Peyer's patch (tissue), 4 donors: ENCODE results near the gene SH3TC1. TPM values are rescaled to one million over a fixed set of nuclear protein-coding genes. Genes with fewer than 3 reads are reported as not detected.

Source experiments
- DNase-seq, 3 donors: peaks; one replicate each; pipeline ENCODE4 v3.0.0-alpha.2; 2017 to 2019
- H3K27ac ChIP-seq, 4 donors: fragments of 200-600 bp; sonication (generic); one replicate each; pipeline ENCODE4 v1.5.1; 2016 to 2019
- H3K27me3 ChIP-seq, 2 donors: fragments of 200-600 bp; sonication (generic); one replicate each; pipeline ENCODE4 v1.5.1; 2019
- H3K36me3 ChIP-seq, 3 donors: fragments of 200-600 bp; sonication (generic); one replicate each; pipeline ENCODE4 v1.5.1; 2016 to 2019
- H3K4me1 ChIP-seq, 4 donors: fragments of 200-600 bp; sonication (generic); one replicate each; pipeline ENCODE4 v1.5.1; 2016 to 2019
- H3K4me3 ChIP-seq, 4 donors: fragments of 200-600 bp; sonication (generic); 1 replicate in 3 of 4; 2 replicates in 1 of 4; pipeline ENCODE4 v1.5.1; 2016 to 2019; ENCODE audit warnings: mild to moderate bottlenecking in 1 of 4
- H3K9me3 ChIP-seq, 4 donors: fragments of 200-600 bp; sonication (generic); one replicate each; pipeline ENCODE4 v1.5.1; 2016 to 2019; ENCODE audit warnings: mild to moderate bottlenecking in 1 of 4
- CTCF ChIP-seq, 6 experiments: fragments of 450-650 bp in 4 of 6; fragments of 200-600 bp in 2 of 6; sonication (generic) in 1 of 6; IDR thresholded peaks; one replicate each; pipeline ENCODE4 v1.5.1; 2017 to 2019; ENCODE audit warnings: antibody characterized with exemption in 6 of 6, mild to moderate bottlenecking in 3 of 6, moderate library complexity in 1 of 6
- POLR2A ChIP-seq, 2 donors: fragments of 450-650 bp; IDR thresholded peaks; one replicate each; pipeline ENCODE4 v1.5.1; 2017; ENCODE audit warnings: antibody characterized with exemption in 2 of 2, mild to moderate bottlenecking in 2 of 2, moderate library complexity in 2 of 2
- total RNA-seq, 4 donors: library from RNA; depleted of rRNA; stranded (reverse); fragments of >200 nt; gene quantifications; one replicate each; pipeline ENCODE4 v1.1.0, GENCODE V29; 2016

Gene SH3TC1
- total RNA-seq, 4 donors from 2014 or later: 4.2 to 88.3 (median 11.8) TPM

- TF ChIP-seq CTCF (IDR thresholded peaks at IDR 0.05) (no peak), POLR2A (IDR thresholded peaks at IDR 0.05) (no peak)
- no peaks in the 10 kb centered on the region for H3K4me1 ChIP-seq
Measured at GRCh38 chr4:8258552-8259212, 59.6 kb downstream of the SH3TC1 start.

GRCh38 chr4:8259743-8260430 lies 60.8 kb downstream of the SH3TC1 start:
- peak overlapping the region in 1 of 4 donors; percentile 56 for H3K27ac ChIP-seq
- no peak overlapping the region for H3K4me3 ChIP-seq
- no peaks in the 10 kb centered on the region for H3K9me3 ChIP-seq
- DNase-seq: no peak
- no peaks in the 10 kb centered on the region for H3K27me3 ChIP-seq
- H3K36me3 ChIP-seq: no peaks in the 10 kb centered on the region
- H3K4me1 ChIP-seq: no peaks in the 10 kb centered on the region
- TF ChIP-seq POLR2A (IDR thresholded peaks at IDR 0.05) (no peak), CTCF (IDR thresholded peaks at IDR 0.05) (no peak)

More at GRCh38 chr4:8258552-8259212, 59.6 kb downstream of the SH3TC1 start:
- Histone ChIP-seq H3K36me3 (no peaks in the 10 kb centered on the region), H3K9me3 (no peaks in the 10 kb centered on the region), H3K27ac (no peak overlapping the region), H3K27me3 (no peaks in the 10 kb centered on the region), H3K4me3 (no peak overlapping the region)
- no peak for DNase-seq

- Histone ChIP-seq H3K9me3 (no peaks in the 10 kb centered on the region), H3K36me3 (no peaks in the 10 kb centered on the region), H3K27me3 (no peaks in the 10 kb centered on the region), H3K27ac (peak overlapping the region in 2 of 4 donors; percentile 35 to 56), H3K4me1 (no peaks in the 10 kb centered on the region), H3K4me3 (no peak overlapping the region)
- DNase-seq: peak in 1 of 3 donors; percentile 61
- TF ChIP-seq POLR2A (IDR thresholded peaks at IDR 0.05) (no peak), CTCF (IDR thresholded peaks at IDR 0.05) (no peak)
Measured at GRCh38 chr4:8260656-8261111, 61.6 kb downstream of the SH3TC1 start.

- no peaks in the 10 kb centered on the region for H3K27me3 ChIP-seq
- TF ChIP-seq CTCF (IDR thresholded peaks at IDR 0.05) (no peak), POLR2A (IDR thresholded peaks at IDR 0.05) (no peak)
- H3K27ac ChIP-seq: no peak overlapping the region
- no peak for DNase-seq
- no peaks in the 10 kb centered on the region for H3K36me3 ChIP-seq
- H3K4me3 ChIP-seq: no peak overlapping the region
- H3K4me1 ChIP-seq: no peaks in the 10 kb centered on the region
- no peaks in the 10 kb centered on the region for H3K9me3 ChIP-seq
Measured at GRCh38 chr4:8261851-8262535, 62.9 kb downstream of the SH3TC1 start.

- no peaks in the 10 kb centered on the region for H3K9me3 ChIP-seq
- TF ChIP-seq CTCF (IDR thresholded peaks at IDR 0.05): no peak
- no peak for TF ChIP-seq POLR2A (IDR thresholded peaks at IDR 0.05)
- H3K36me3 ChIP-seq: no peaks in the 10 kb centered on the region
- no peak overlapping the region for H3K27ac ChIP-seq
- H3K27me3 ChIP-seq: no peaks in the 10 kb centered on the region
- H3K4me1 ChIP-seq: no peaks in the 10 kb centered on the region
- DNase-seq: no peak
- H3K4me3 ChIP-seq: no peak overlapping the region
Measured at GRCh38 chr4:8262637-8263322, 63.7 kb downstream of the SH3TC1 start.
